ENCODE results near the gene MGAT1.

MGAT1 gene

DNA sequence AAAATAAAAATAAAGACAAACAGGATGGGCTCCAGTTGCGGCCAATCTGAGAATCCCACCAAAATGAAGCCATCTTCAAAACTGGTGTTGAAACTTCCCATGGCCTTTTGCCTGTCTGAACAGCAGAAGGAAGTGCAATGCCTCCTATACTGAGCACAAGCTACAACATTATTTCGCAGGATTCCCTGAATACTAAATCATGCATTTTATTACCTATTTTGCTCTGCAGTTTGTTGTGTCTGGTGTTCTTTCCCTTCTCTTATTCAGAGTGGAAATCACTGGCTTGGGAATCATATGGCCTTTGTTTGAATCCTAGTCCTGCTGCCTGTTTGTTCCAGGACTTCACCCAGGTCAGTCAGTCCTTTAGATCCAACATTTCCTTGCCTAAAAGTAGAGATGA is 62.6 kb downstream of the MGAT1 start, which contains the start of gene OR2Y1:
Gene OR2Y1, minus strand, starts transcription at position 101 of the 400 bp plus-strand sequence. Its CDS starts 0 bp downstream, at position 101.
- TF ChIP-seq, protein P1, sequence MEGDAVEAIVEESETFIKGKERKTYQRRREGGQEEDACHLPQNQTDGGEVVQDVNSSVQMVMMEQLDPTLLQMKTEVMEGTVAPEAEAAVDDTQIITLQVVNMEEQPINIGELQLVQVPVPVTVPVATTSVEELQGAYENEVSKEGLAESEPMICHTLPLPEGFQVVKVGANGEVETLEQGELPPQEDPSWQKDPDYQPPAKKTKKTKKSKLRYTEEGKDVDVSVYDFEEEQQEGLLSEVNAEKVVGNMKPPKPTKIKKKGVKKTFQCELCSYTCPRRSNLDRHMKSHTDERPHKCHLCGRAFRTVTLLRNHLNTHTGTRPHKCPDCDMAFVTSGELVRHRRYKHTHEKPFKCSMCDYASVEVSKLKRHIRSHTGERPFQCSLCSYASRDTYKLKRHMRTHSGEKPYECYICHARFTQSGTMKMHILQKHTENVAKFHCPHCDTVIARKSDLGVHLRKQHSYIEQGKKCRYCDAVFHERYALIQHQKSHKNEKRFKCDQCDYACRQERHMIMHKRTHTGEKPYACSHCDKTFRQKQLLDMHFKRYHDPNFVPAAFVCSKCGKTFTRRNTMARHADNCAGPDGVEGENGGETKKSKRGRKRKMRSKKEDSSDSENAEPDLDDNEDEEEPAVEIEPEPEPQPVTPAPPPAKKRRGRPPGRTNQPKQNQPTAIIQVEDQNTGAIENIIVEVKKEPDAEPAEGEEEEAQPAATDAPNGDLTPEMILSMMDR (IDR thresholded peaks at IDR 0.05; ENCODE audit: control insufficient read depth, insufficient read depth, low read depth, low read length, missing control alignments), result no peak
- no peak within 1 kb of the TSS for H3K4me3 ChIP-seq (ENCODE audit: control insufficient read depth, low read depth, low read length)
- no peak for DNase-seq (ENCODE audit: low read depth)

DNA sequence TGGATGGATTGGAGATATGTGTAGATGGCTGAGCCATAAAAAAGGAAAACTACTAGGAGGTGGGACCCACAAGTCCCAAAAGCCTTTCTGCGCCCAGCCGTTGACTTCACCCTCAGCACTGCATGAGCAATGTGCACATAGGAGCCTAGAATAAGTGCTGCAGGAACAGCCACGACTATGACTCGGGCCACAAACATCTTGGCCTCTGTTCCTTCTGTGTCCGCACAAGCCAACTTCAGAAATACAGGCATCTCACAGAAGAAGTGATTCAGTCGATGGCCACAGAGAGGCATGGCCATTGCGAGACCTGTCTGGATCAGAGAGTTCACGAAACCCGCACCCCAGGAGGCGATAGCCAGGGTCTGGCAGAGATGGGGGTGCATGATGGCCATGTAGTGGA is 63.3 kb downstream of the MGAT1 start:
- TF ChIP-seq, protein P1 (IDR thresholded peaks at IDR 0.05; ENCODE audit: control insufficient read depth, insufficient read depth, low read depth, low read length, missing control alignments), result no peak
- no peak for DNase-seq (ENCODE audit: low read depth)
- no peak overlapping the region for H3K4me3 ChIP-seq (ENCODE audit: control insufficient read depth, low read depth, low read length)

DNA sequence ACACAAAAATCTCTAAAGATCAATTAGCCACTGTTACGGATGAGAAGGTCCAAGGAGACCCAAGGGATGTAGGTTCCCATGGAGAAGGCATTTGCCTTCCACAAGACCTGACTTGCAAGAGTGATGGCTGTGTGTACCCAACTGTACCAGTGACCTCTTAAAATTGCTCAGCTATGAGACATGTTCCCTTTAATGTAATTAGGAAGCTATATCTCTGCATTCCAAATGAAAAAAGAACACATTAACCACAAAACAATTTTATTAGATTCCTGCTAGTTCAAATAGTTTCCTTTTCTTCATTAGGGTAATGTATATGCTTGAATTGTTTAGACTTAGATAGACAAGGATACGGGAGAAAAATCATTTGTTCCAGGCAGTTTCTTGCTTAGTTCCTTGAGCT is 66.1 kb downstream of the MGAT1 start:
- no peak overlapping the region for H3K4me3 ChIP-seq (ENCODE audit: control insufficient read depth, low read depth, low read length)
- TF ChIP-seq, protein P1 (IDR thresholded peaks at IDR 0.05; ENCODE audit: control insufficient read depth, insufficient read depth, low read depth, low read length, missing control alignments), result no peak
- no peak for DNase-seq (ENCODE audit: low read depth)
